H9 (cell line): Measurements from ENCODE around the gene GRIK1. TPM values are rescaled to one million over a fixed set of nuclear protein-coding genes. Genes with fewer than 3 reads are reported as not detected.

ENCODE experiments used
- DNase-seq: peaks from one replicate; pipeline ENCODE4 v3.0.0-alpha.2; 2017
- H2AFZ ChIP-seq: one replicate; pipeline ENCODE4 v1.6.1; 2013; ENCODE audit warnings: mild to moderate bottlenecking, low read length, control low read depth, moderate library complexity
- H2AK5ac ChIP-seq: 2 replicates; pipeline ENCODE4 v1.6.1; 2013; ENCODE audit warnings: low read length, control low read depth, mixed read lengths; ENCODE audit not compliant: insufficient read length
- H2BK120ac ChIP-seq: one replicate; pipeline ENCODE4 v1.6.1; 2013; ENCODE audit warnings: low read depth, mild to moderate bottlenecking, low read length, control low read depth, inconsistent platforms; ENCODE audit not compliant: poor library complexity, severe bottlenecking
- H2BK12ac ChIP-seq: 2 replicates; pipeline ENCODE4 v1.6.1; 2013; ENCODE audit warnings: low read length, control low read depth, mixed read lengths, low read depth; ENCODE audit not compliant: insufficient read length
- H2BK15ac ChIP-seq: 2 replicates; pipeline ENCODE4 v1.6.1; 2013; ENCODE audit warnings: low read depth, low read length, control low read depth
- H2BK20ac ChIP-seq: one replicate; pipeline ENCODE4 v1.6.1; 2013; ENCODE audit warnings: low read depth, mild to moderate bottlenecking, low read length, control low read depth, inconsistent platforms; ENCODE audit not compliant: poor library complexity, severe bottlenecking
- H2BK5ac ChIP-seq: 2 replicates; pipeline ENCODE4 v1.6.1; 2013; ENCODE audit warnings: low read length, control low read depth, mixed read lengths; ENCODE audit not compliant: insufficient read length
- H3K14ac ChIP-seq: 2 replicates; pipeline ENCODE4 v1.6.1; 2013; ENCODE audit warnings: low read length, control low read depth; ENCODE audit not compliant: insufficient read depth
- H3K18ac ChIP-seq: 2 replicates; pipeline ENCODE4 v1.6.1; 2013; ENCODE audit warnings: low read depth, mild to moderate bottlenecking, mixed read lengths, low read length, control low read depth; ENCODE audit not compliant: insufficient read length
- H3K23ac ChIP-seq: 2 replicates; pipeline ENCODE4 v1.6.1; 2013; ENCODE audit warnings: low read length, control low read depth, mixed read lengths, low read depth; ENCODE audit not compliant: insufficient read length
- H3K23me2 ChIP-seq: 2 replicates; pipeline ENCODE4 v1.6.1; 2013; ENCODE audit warnings: low read depth, mild to moderate bottlenecking, mixed read lengths, low read length, control low read depth; ENCODE audit not compliant: insufficient read length, poor library complexity, severe bottlenecking
- H3K27ac ChIP-seq: 2 replicates; pipeline ENCODE4 v1.5.1; 2013; ENCODE audit warnings: low read length, control low read depth, mixed read lengths, low read depth; ENCODE audit not compliant: insufficient read length
- H3K27me3 ChIP-seq: 2 replicates; pipeline ENCODE4 v1.6.1; 2013; ENCODE audit warnings: low read length, control low read depth, inconsistent platforms; ENCODE audit not compliant: insufficient read depth
- H3K4ac ChIP-seq: 2 replicates; pipeline ENCODE4 v1.6.1; 2013; ENCODE audit warnings: low read depth, mild to moderate bottlenecking, control low read depth, inconsistent platforms, low read length, moderate library complexity
- H3K4me1 ChIP-seq: 2 replicates; pipeline ENCODE4 v1.6.1; 2013; ENCODE audit warnings: low read length, control low read depth, inconsistent platforms; ENCODE audit not compliant: insufficient read depth
- H3K4me2 ChIP-seq: 2 replicates; pipeline ENCODE4 v1.6.1; 2013; ENCODE audit warnings: low read length, control low read depth, mixed read lengths; ENCODE audit not compliant: insufficient read length, insufficient read depth
- H3K56ac ChIP-seq: 2 replicates; pipeline ENCODE4 v1.6.1; 2013; ENCODE audit warnings: low read depth, mild to moderate bottlenecking, mixed read lengths, low read length, control low read depth; ENCODE audit not compliant: insufficient read length
- H3K79me1 ChIP-seq: 2 replicates; pipeline ENCODE4 v1.6.1; 2013; ENCODE audit warnings: low read depth, mild to moderate bottlenecking, moderate library complexity, low read length, control low read depth, inconsistent platforms; ENCODE audit not compliant: insufficient read depth, poor library complexity, severe bottlenecking
- H3K79me2 ChIP-seq: 2 replicates; pipeline ENCODE4 v1.6.1; 2013; ENCODE audit warnings: low read length, control low read depth, inconsistent platforms; ENCODE audit not compliant: insufficient read depth
- H3K9ac ChIP-seq: 2 replicates; pipeline ENCODE4 v1.6.1; 2013; ENCODE audit warnings: low read length, control low read depth, mixed read lengths; ENCODE audit not compliant: insufficient read length; ENCODE audit errors: extremely low read depth
- H3K9me3 ChIP-seq: one replicate; pipeline ENCODE4 v1.6.1; 2013; ENCODE audit warnings: low read depth, low read length, inconsistent platforms; ENCODE audit not compliant: control insufficient read depth
- H3T11ph ChIP-seq: one replicate; pipeline ENCODE4 v1.6.1; 2013; ENCODE audit warnings: mild to moderate bottlenecking, low read length, control low read depth, inconsistent platforms
- H4K20me1 ChIP-seq: one replicate; pipeline ENCODE4 v1.6.1; 2013; ENCODE audit not compliant: control insufficient read depth, insufficient read length, insufficient read depth
- H4K5ac ChIP-seq: 2 replicates; pipeline ENCODE4 v1.6.1; 2013; ENCODE audit warnings: low read depth, mild to moderate bottlenecking, mixed read lengths, low read length, control low read depth; ENCODE audit not compliant: insufficient read length
- H4K8ac ChIP-seq: replicated peaks from 2 replicates; pipeline ENCODE4 v1.6.1; 2013; ENCODE audit warnings: low read length, control low read depth, mixed read lengths, low read depth; ENCODE audit not compliant: insufficient read length
- H4K91ac ChIP-seq: 2 replicates; pipeline ENCODE4 v1.6.1; 2013; ENCODE audit warnings: low read depth, mild to moderate bottlenecking, moderate library complexity, mixed read lengths, low read length, control low read depth; ENCODE audit not compliant: insufficient read length
- H3K27ac Mint-ChIP-seq, 3 experiments: 2 replicates in 2 of 3; 3 replicates in 1 of 3; pipeline ENCODE4 v1.8.0; 2020 to 2021; ENCODE audit warnings: mixed read lengths in 3 of 3, mild to moderate bottlenecking in 1 of 3, moderate library complexity in 1 of 3
- H3K27me3 Mint-ChIP-seq: 2 replicates; pipeline ENCODE4 v1.8.0; 2021; ENCODE audit warnings: low read depth, mild to moderate bottlenecking, moderate library complexity, mixed read lengths
- H3K36me3 Mint-ChIP-seq, 3 experiments: 2 replicates in 2 of 3; 3 replicates in 1 of 3; pipeline ENCODE4 v1.8.0; 2020 to 2021; ENCODE audit warnings: low read depth in 3 of 3, mixed read lengths in 3 of 3; ENCODE audit not compliant: insufficient read depth in 1 of 3
- H3K4me1 Mint-ChIP-seq, 2 experiments: 2 replicates each; pipeline ENCODE4 v1.8.0; 2020; ENCODE audit warnings: mixed read lengths in 2 of 2
- H3K4me3 Mint-ChIP-seq, 2 experiments: 2 replicates in 1 of 2; 3 replicates in 1 of 2; pipeline ENCODE4 v1.8.0; 2020 to 2021; ENCODE audit warnings: mild to moderate bottlenecking in 2 of 2, mixed read lengths in 2 of 2, moderate library complexity in 1 of 2
- H3K9me3 Mint-ChIP-seq, 2 experiments: 2 replicates in 1 of 2; 3 replicates in 1 of 2; pipeline ENCODE4 v1.8.0; 2020; ENCODE audit warnings: mild to moderate bottlenecking in 2 of 2, mixed read lengths in 2 of 2, moderate library complexity in 1 of 2
- WGBS: extraction: QIAGEN DNeasy Blood & Tissue Kit; methylation state at CpG from one replicate; pipeline ENCODE4 v1.1.7; 2013; ENCODE audit warnings: missing lambda C conversion rate, low lambda C conversion rate, mixed read lengths; ENCODE audit not compliant: insufficient read length; ENCODE audit errors: extremely low coverage; 5-methylcytosine and 5-hydroxymethylcytosine counted together
- total RNA-seq: library from RNA; stranded (reverse); gene quantifications from 2 replicates; pipeline ENCODE4 v1.2.1, GENCODE V29; 2021
- TF ChIP-seq, protein P1 (sequence below): fragments of 200-600 bp; sonication (generic); conservative IDR thresholded peaks from 3 replicates; pipeline ENCODE4 v1.8.0; 2021; ENCODE audit warnings: antibody characterized with exemption, mild to moderate bottlenecking

The GRIK1 gene
- total RNA-seq, 1 experiment from 2014 or later = not detected

DNA sequence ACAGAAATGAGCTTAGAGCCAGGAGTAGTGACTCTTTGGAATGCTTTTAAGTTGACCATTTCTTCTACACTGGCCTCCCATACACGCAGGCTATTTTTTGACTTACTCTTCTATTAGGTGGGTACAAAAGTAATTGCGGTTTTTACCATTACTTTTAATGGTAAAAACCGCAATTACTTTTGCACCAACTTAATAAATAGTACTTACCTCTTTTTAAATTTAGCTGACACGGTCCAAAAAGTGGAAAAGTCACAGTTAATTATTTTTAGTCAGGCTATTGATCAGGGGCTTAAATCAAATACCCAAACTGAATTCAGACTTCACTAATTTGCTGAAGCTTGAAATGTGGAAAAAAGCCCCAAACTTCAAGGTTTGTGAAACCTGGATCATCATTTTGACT is 138.7 kb downstream of the GRIK1 start:
- H3K9me3 ChIP-seq = no peaks in the 10 kb centered on the region
- H3K27me3 ChIP-seq = no peaks in the 10 kb centered on the region
- H3K27ac ChIP-seq = no peak overlapping the region
- no peak overlapping the region for H4K8ac ChIP-seq
- no peak overlapping the region for H4K91ac ChIP-seq
- no peak overlapping the region for H2BK12ac ChIP-seq
- Mint-ChIP-seq H3K9me3 (no peaks in the 10 kb centered on the region), H3K36me3 (no peaks in the 10 kb centered on the region), H3K27ac (0 out of 7 replicates have a peak overlapping the region, but pooled peaks of 1 of the 3 experiments have one; percentile 16), H3K4me1 (peaks cover 24 to 33% of the 10 kb centered on the region in 2 experiments), H3K27me3 (no peaks in the 10 kb centered on the region), H3K4me3 (no peak overlapping the region)
- no peaks in the 10 kb centered on the region for H3K23me2 ChIP-seq
- H2BK20ac ChIP-seq = no peak overlapping the region
- no peaks in the 10 kb centered on the region for H3K4me1 ChIP-seq
- no peak overlapping the region for H2AK5ac ChIP-seq
- no peak overlapping the region for H3K18ac ChIP-seq
- no peak overlapping the region for H3K14ac ChIP-seq
- no peak overlapping the region for H2AFZ ChIP-seq
- H4K5ac ChIP-seq = no peak overlapping the region
- H3K4ac ChIP-seq = no peak overlapping the region
- DNase-seq = no peak
- H4K20me1 ChIP-seq = no peaks in the 10 kb centered on the region
- H2BK15ac ChIP-seq = no peak overlapping the region
- TF ChIP-seq, protein P1, sequence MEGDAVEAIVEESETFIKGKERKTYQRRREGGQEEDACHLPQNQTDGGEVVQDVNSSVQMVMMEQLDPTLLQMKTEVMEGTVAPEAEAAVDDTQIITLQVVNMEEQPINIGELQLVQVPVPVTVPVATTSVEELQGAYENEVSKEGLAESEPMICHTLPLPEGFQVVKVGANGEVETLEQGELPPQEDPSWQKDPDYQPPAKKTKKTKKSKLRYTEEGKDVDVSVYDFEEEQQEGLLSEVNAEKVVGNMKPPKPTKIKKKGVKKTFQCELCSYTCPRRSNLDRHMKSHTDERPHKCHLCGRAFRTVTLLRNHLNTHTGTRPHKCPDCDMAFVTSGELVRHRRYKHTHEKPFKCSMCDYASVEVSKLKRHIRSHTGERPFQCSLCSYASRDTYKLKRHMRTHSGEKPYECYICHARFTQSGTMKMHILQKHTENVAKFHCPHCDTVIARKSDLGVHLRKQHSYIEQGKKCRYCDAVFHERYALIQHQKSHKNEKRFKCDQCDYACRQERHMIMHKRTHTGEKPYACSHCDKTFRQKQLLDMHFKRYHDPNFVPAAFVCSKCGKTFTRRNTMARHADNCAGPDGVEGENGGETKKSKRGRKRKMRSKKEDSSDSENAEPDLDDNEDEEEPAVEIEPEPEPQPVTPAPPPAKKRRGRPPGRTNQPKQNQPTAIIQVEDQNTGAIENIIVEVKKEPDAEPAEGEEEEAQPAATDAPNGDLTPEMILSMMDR = no peak
- H3K4me2 ChIP-seq = no peak overlapping the region
- H2BK120ac ChIP-seq = no peak overlapping the region
- H3K23ac ChIP-seq = no peak overlapping the region
- H3K56ac ChIP-seq = no peak overlapping the region
- no peak overlapping the region for H3K9ac ChIP-seq
- no peak overlapping the region for H2BK5ac ChIP-seq
- no CpG with 5 or more reads among the region's 4 CpGs for WGBS
- H3T11ph ChIP-seq = no peak overlapping the region
- no peaks in the 10 kb centered on the region for H3K79me1 ChIP-seq
- no peaks in the 10 kb centered on the region for H3K79me2 ChIP-seq
